Measurements from ENCODE around the gene DGKI. TPM values are rescaled to one million over a fixed set of nuclear protein-coding genes. Genes with fewer than 3 reads are reported as not detected.

DGKI gene
- total and polyA plus RNA-seq, 2 experiments from 2014 or later = 0.16 to 1.0 TPM

GRCh38 chr7:137753575-137753947, 93.2 kb downstream of the DGKI start (continued):
- TF ChIP-seq ZNF462 (CRISPR knock-in tag; IDR thresholded peaks at IDR 0.05) (no peak), POLR2AphosphoS5 (IDR thresholded peaks at IDR 0.05; ENCODE audit: low read depth) (no peak), JUNB (IDR thresholded peaks at IDR 0.05; ENCODE audit: unreplicated experiment) (no peak), REST (IDR thresholded peaks at IDR 0.05; ENCODE audit: unreplicated experiment) (no peak), STAT1 (IDR thresholded peaks at IDR 0.05; ENCODE audit: unreplicated experiment) (no peak)
- TF ChIP-seq, protein P1, sequence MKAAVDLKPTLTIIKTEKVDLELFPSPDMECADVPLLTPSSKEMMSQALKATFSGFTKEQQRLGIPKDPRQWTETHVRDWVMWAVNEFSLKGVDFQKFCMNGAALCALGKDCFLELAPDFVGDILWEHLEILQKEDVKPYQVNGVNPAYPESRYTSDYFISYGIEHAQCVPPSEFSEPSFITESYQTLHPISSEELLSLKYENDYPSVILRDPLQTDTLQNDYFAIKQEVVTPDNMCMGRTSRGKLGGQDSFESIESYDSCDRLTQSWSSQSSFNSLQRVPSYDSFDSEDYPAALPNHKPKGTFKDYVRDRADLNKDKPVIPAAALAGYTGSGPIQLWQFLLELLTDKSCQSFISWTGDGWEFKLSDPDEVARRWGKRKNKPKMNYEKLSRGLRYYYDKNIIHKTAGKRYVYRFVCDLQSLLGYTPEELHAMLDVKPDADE (IDR thresholded peaks at IDR 0.05) = no peak

All from GM23338 (cell line).